OCI-LY1 (cell line): Measurements from ENCODE around the gene ZNRF3.

ENCODE experiments used
- H2AFZ ChIP-seq: fragments of 200-600 bp; sonication (generic), shearing (Covaris generic); 2 replicates; pipeline ENCODE4 v1.6.0; 2014; ENCODE audit warnings: antibody characterized with exemption, mild to moderate bottlenecking, low read length
- H3F3A ChIP-seq: fragments of 200-600 bp; sonication (generic), shearing (Covaris generic); 2 replicates; pipeline ENCODE4 v1.6.0; 2014; ENCODE audit warnings: mild to moderate bottlenecking, antibody characterized with exemption, low read length, moderate library complexity; ENCODE audit not compliant: insufficient read depth
- H3K27ac ChIP-seq: fragments of 200-600 bp; sonication (generic); 2 replicates; pipeline ENCODE4 v1.5.1; 2014; ENCODE audit warnings: low read length, mixed run types, mild to moderate bottlenecking, low read depth; ENCODE audit not compliant: poor library complexity, severe bottlenecking
- H3K27me3 ChIP-seq: fragments of 200-600 bp; sonication (generic); 2 replicates; pipeline ENCODE4 v1.6.0; 2014; ENCODE audit warnings: antibody characterized with exemption, mild to moderate bottlenecking, low read length, moderate library complexity; ENCODE audit not compliant: insufficient read depth
- H3K36me3 ChIP-seq: fragments of 200-600 bp; sonication (generic); 2 replicates; pipeline ENCODE4 v1.6.1; 2014; ENCODE audit warnings: mild to moderate bottlenecking, antibody characterized with exemption, low read length, moderate library complexity, mixed read lengths; ENCODE audit not compliant: insufficient read depth
- H3K4me1 ChIP-seq: fragments of 200-600 bp; sonication (generic); 2 replicates; pipeline ENCODE4 v1.5.1; 2014; ENCODE audit warnings: mild to moderate bottlenecking, low read length, moderate library complexity; ENCODE audit not compliant: insufficient read depth, severe bottlenecking
- H3K4me2 ChIP-seq: fragments of 200-600 bp; sonication (generic), shearing (Covaris generic); 2 replicates; pipeline ENCODE4 v1.6.1; 2014; ENCODE audit warnings: low read length
- H3K4me3 ChIP-seq: fragments of 200-600 bp; sonication (generic); 2 replicates; pipeline ENCODE4 v1.5.1; 2014; ENCODE audit warnings: low read length, low read depth, mild to moderate bottlenecking, mixed read lengths; ENCODE audit not compliant: poor library complexity, severe bottlenecking
- H3K79me2 ChIP-seq: fragments of 200-600 bp; shearing (Covaris generic); 2 replicates; pipeline ENCODE4 v1.6.1; 2016; ENCODE audit warnings: mixed run types, low read length, mixed read lengths; ENCODE audit not compliant: insufficient read depth
- H3K9ac ChIP-seq: fragments of 200-600 bp; sonication (generic), shearing (Covaris generic); 2 replicates; pipeline ENCODE4 v1.6.1; 2014; ENCODE audit warnings: mild to moderate bottlenecking, low read length, mixed read lengths
- H3K9me2 ChIP-seq: fragments of 200-600 bp; sonication (generic), shearing (Covaris generic); 2 replicates; pipeline ENCODE4 v1.6.1; 2014; ENCODE audit warnings: low read depth, mild to moderate bottlenecking, low read length, mixed read lengths
- H3K9me3 ChIP-seq: fragments of 200-600 bp; shearing (Covaris generic); 2 replicates; pipeline ENCODE4 v1.6.1; 2014; ENCODE audit warnings: low read length, mixed read lengths
- H4K20me1 ChIP-seq: fragments of 200-600 bp; sonication (generic), shearing (Covaris generic); 2 replicates; pipeline ENCODE4 v1.6.0; 2016; ENCODE audit warnings: mild to moderate bottlenecking, low read length; ENCODE audit not compliant: insufficient read depth
- CTCF ChIP-seq: fragments of 200-600 bp; sonication (generic), shearing (Covaris generic); IDR thresholded peaks from 2 replicates; pipeline ENCODE4 v1.5.1; 2017; ENCODE audit warnings: mild to moderate bottlenecking, antibody characterized with exemption, low read length, moderate library complexity, mixed read lengths
- EZH2 ChIP-seq: fragments of 200-600 bp; sonication (generic), shearing (Covaris generic); IDR thresholded peaks from 2 replicates; pipeline ENCODE4 v1.8.0; 2017; ENCODE audit warnings: borderline replicate concordance, mixed run types, mild to moderate bottlenecking, antibody characterized with exemption, low read length, moderate library complexity, mixed read lengths

The ZNRF3 gene

GRCh38 chr22:29049655-29050263 is 166.4 kb downstream of the ZNRF3 start:
- H3K9me2 ChIP-seq = no peaks in the 10 kb centered on the region
- no peak overlapping the region for H3K4me2 ChIP-seq
- H3K79me2 ChIP-seq = no peaks in the 10 kb centered on the region
- no peaks in the 10 kb centered on the region for H3F3A ChIP-seq
- TF ChIP-seq CTCF (no peak), EZH2 (no peak)
- H4K20me1 ChIP-seq = no peaks in the 10 kb centered on the region
- H3K4me3 ChIP-seq = no peak overlapping the region
- H3K9me3 ChIP-seq = no peaks in the 10 kb centered on the region
- no peaks in the 10 kb centered on the region for H3K4me1 ChIP-seq
- H3K27ac ChIP-seq = no peak overlapping the region
- no peak overlapping the region for H3K9ac ChIP-seq
- no peaks in the 10 kb centered on the region; the same call in 1 of the 2 replicates for H3K36me3 ChIP-seq
- H3K27me3 ChIP-seq = no peaks in the 10 kb centered on the region
- H2AFZ ChIP-seq = no peak overlapping the region

DNA sequence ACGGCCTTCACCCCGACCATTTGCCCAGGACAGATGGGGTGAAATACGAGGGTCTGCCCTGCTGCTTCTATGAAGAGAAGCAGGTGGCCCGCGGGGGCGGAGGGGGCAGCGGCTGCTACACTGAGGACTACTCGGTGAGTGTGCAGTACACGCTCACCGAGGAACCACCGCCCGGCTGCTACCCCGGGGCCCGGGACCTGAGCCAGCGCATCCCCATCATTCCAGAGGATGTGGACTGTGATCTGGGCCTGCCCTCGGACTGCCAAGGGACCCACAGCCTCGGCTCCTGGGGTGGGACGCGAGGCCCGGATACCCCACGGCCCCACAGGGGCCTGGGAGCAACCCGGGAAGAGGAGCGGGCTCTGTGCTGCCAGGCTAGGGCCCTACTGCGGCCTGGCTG is 167.1 kb downstream of the ZNRF3 start:
- H3K4me2 ChIP-seq = no peak overlapping the region
- no peaks in the 10 kb centered on the region for H3F3A ChIP-seq
- no peaks in the 10 kb centered on the region for H3K9me3 ChIP-seq
- no peaks in the 10 kb centered on the region for H3K79me2 ChIP-seq
- H3K36me3 ChIP-seq = no peaks in the 10 kb centered on the region; the same call in 1 of the 2 replicates
- no peak for TF ChIP-seq CTCF
- no peak for TF ChIP-seq EZH2
- no peaks in the 10 kb centered on the region for H4K20me1 ChIP-seq
- no peaks in the 10 kb centered on the region for H3K9me2 ChIP-seq
- H3K9ac ChIP-seq = no peak overlapping the region
- no peak overlapping the region for H2AFZ ChIP-seq
- H3K4me3 ChIP-seq = no peak overlapping the region
- no peaks in the 10 kb centered on the region for H3K27me3 ChIP-seq
- H3K4me1 ChIP-seq = no peaks in the 10 kb centered on the region
- no peak overlapping the region for H3K27ac ChIP-seq

- Histone ChIP-seq H3F3A (no peaks in the 10 kb centered on the region), H2AFZ (no peak overlapping the region), H3K4me1 (no peaks in the 10 kb centered on the region), H3K79me2 (no peaks in the 10 kb centered on the region), H4K20me1 (no peaks in the 10 kb centered on the region), H3K36me3 (no peaks in the 10 kb centered on the region), H3K4me2 (no peak overlapping the region), H3K4me3 (no peak overlapping the region), H3K27me3 (no peaks in the 10 kb centered on the region), H3K27ac (no peak overlapping the region), H3K9me3 (no peaks in the 10 kb centered on the region), H3K9me2 (no peaks in the 10 kb centered on the region), H3K9ac (no peak overlapping the region)
- TF ChIP-seq EZH2 (no peak), CTCF (no peak)
Observed at GRCh38 chr22:29053048-29053702, 169.8 kb downstream of the ZNRF3 start.
